Muscle layer of duodenum (tissue), 2 donors: ENCODE results near the gene AP5Z1.

ENCODE experiments used
- H3K27ac ChIP-seq: one replicate; pipeline ENCODE4 v1.7.0; 2013; ENCODE audit warnings: mild to moderate bottlenecking, low read length
- H3K27me3 ChIP-seq: one replicate; pipeline ENCODE4 v1.7.0; 2013; ENCODE audit warnings: low read depth, mild to moderate bottlenecking, control low read depth, low read length
- H3K36me3 ChIP-seq, 2 donors: one replicate each; pipeline ENCODE4 v1.7.0; 2013; ENCODE audit warnings: low read length in 2 of 2, control low read depth in 1 of 2, mild to moderate bottlenecking in 1 of 2; ENCODE audit not compliant: insufficient read depth in 2 of 2, control insufficient read depth in 1 of 2
- H3K4me1 ChIP-seq, 2 donors: one replicate each; pipeline ENCODE4 v1.7.0; 2013; ENCODE audit warnings: low read length in 2 of 2, mild to moderate bottlenecking in 2 of 2, control low read depth in 1 of 2, moderate library complexity in 1 of 2; ENCODE audit not compliant: insufficient read depth in 2 of 2, control insufficient read depth in 1 of 2
- H3K4me3 ChIP-seq, 2 donors: one replicate each; pipeline ENCODE4 v1.7.0; 2013; ENCODE audit warnings: low read length in 2 of 2, low read depth in 1 of 2, mild to moderate bottlenecking in 1 of 2
- H3K9me3 ChIP-seq, 2 donors: one replicate each; pipeline ENCODE4 v1.7.0; 2013; ENCODE audit warnings: low read length in 2 of 2, control low read depth in 1 of 2, mild to moderate bottlenecking in 1 of 2; ENCODE audit not compliant: control insufficient read depth in 1 of 2
- donor health status: healthy.

AP5Z1 gene

GRCh38 chr7:4760952-4761351 is 14.5 kb upstream of the AP5Z1 start:
- H3K27ac ChIP-seq: no peak overlapping the region
- no peak overlapping the region for H3K4me3 ChIP-seq
- H3K9me3 ChIP-seq: no peaks in the 10 kb centered on the region
- no peaks in the 10 kb centered on the region for H3K27me3 ChIP-seq
- H3K4me1 ChIP-seq: no peaks in the 10 kb centered on the region
- H3K36me3 ChIP-seq: peaks cover 46 to 85% of the 10 kb centered on the region in 2 donors

GRCh38 chr7:4762121-4763055 is 13.0 kb upstream of the AP5Z1 start:
- no peak overlapping the region for H3K27ac ChIP-seq
- H3K4me3 ChIP-seq: no peak overlapping the region
- no peaks in the 10 kb centered on the region for H3K27me3 ChIP-seq
- peaks cover 0 to 4% of the 10 kb centered on the region in 2 donors for H3K4me1 ChIP-seq
- peaks cover 41 to 72% of the 10 kb centered on the region in 2 donors for H3K36me3 ChIP-seq
- no peaks in the 10 kb centered on the region for H3K9me3 ChIP-seq

- Histone ChIP-seq H3K27me3 (no peaks in the 10 kb centered on the region), H3K36me3 (peaks cover 35 to 65% of the 10 kb centered on the region in 2 donors)
These were observed 12.2 kb upstream of the AP5Z1 start for GRCh38 chr7:4763091-4763793.

DNA sequence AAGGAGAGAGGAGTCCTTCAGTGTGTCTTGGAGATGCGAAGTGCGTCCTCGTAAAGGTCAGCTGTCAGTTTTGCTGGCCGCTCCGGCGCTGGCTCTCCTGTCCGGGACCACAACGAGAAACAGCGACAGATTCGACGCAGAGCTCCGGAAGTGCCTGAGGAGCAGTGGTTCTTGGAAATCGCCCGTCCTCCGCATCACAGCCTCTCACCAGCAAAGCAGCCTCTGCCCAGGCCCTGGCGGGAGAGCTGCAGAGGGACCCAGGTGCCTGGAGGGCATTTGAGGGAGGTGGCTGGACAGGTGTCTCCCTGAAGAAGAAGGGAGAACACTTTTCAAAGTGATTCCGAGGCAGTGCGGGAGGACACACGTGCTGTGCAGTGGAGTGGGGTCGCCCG is 11.6 kb upstream of the AP5Z1 start:
- peaks cover 35 to 60% of the 10 kb centered on the region in 2 donors for H3K36me3 ChIP-seq
- no peak overlapping the region for H3K4me3 ChIP-seq
- peaks cover 0 to 8% of the 10 kb centered on the region in 2 donors for H3K4me1 ChIP-seq
- no peak overlapping the region for H3K27ac ChIP-seq
- no peaks in the 10 kb centered on the region for H3K27me3 ChIP-seq
- H3K9me3 ChIP-seq: no peaks in the 10 kb centered on the region

More at GRCh38 chr7:4763091-4763793, 12.2 kb upstream of the AP5Z1 start:
- Histone ChIP-seq H3K9me3 (no peaks in the 10 kb centered on the region), H3K4me3 (no peak overlapping the region), H3K27ac (no peak overlapping the region), H3K4me1 (peaks cover 0 to 4% of the 10 kb centered on the region in 2 donors)

- Histone ChIP-seq H3K4me1 (peaks cover 0 to 8% of the 10 kb centered on the region in 2 donors), H3K27me3 (no peaks in the 10 kb centered on the region), H3K27ac (no peak overlapping the region), H3K36me3 (peaks cover 35 to 53% of the 10 kb centered on the region in 2 donors), H3K4me3 (no peak overlapping the region), H3K9me3 (no peaks in the 10 kb centered on the region)
These were observed 10.9 kb upstream of the AP5Z1 start for GRCh38 chr7:4764402-4765007.

GRCh38 chr7:4765776-4766490 is 9.5 kb upstream of the AP5Z1 start:
- peaks cover 28 to 39% of the 10 kb centered on the region in 2 donors for H3K36me3 ChIP-seq
- H3K4me3 ChIP-seq: peak overlapping the region in 1 of 2 donors; percentile 44
- H3K27me3 ChIP-seq: no peaks in the 10 kb centered on the region
- H3K27ac ChIP-seq: peak overlapping the region; percentile 71
- H3K9me3 ChIP-seq: no peaks in the 10 kb centered on the region
- H3K4me1 ChIP-seq: peaks cover 0 to 13% of the 10 kb centered on the region in 2 donors

GRCh38 chr7:4766666-4767519 is 8.5 kb upstream of the AP5Z1 start:
- H3K36me3 ChIP-seq: peaks cover 20 to 29% of the 10 kb centered on the region in 2 donors
- H3K4me1 ChIP-seq: peaks cover 0 to 14% of the 10 kb centered on the region in 2 donors
- no peaks in the 10 kb centered on the region for H3K27me3 ChIP-seq
- peak overlapping the region; percentile 13 to 44 for H3K4me3 ChIP-seq
- no peaks in the 10 kb centered on the region for H3K9me3 ChIP-seq
- H3K27ac ChIP-seq: peak overlapping the region; percentile 71

DNA sequence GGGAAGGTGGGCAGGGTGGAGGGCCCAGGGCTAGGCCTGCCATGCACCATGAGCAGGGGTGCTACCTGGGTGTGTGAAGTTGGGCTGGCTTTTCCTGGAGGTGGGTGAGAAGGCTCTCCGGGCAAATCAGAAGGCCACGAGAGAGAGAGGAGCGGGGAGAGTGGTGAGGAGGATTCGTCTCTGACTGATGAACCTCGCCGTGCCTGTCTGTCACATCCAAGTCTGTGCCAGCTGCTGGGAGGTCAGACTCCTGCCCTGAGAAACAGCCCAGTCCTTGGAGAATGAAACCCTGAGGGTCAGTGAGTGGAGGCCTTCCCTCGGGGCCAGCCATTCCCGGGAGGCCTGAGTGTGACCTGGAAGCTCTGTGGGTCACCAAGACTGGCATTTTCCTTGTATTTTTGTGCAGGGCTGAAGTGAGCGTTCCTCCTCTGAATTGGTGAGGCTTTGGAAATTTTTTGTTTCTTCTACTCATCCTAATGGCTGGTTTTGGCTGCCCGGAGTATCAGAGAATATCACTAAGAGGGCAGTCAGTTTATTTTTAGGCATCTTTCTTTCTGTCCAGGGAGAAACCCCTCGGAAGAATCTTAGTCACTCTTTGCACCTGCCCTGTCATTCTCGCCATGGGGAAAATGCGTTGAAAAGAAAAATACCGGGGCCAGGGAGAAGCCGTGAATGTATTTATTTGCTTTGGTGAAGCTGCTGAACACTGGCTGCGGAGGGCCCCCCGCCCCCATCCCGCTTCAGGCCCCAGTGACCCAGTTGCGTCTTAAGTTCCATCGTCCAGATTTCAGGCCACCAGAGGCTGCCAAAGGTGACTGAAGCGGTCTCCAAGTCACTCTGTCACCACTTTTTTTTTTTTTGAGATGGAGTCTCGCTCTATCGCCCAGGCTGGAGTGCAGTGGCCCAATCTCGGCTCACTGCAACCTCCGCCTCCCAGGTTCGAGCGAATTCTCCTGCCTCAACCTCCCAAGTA is 6.5 kb upstream of the AP5Z1 start:
- Histone ChIP-seq H3K36me3 (peaks cover 6 to 9% of the 10 kb centered on the region in 2 donors), H3K27ac (no peak overlapping the region), H3K9me3 (no peaks in the 10 kb centered on the region), H3K27me3 (no peaks in the 10 kb centered on the region), H3K4me1 (peaks cover 0 to 19% of the 10 kb centered on the region in 2 donors), H3K4me3 (peak overlapping the region in 1 of 2 donors; percentile 44)

GRCh38 chr7:4769761-4770160 is 5.7 kb upstream of the AP5Z1 start:
- no peak overlapping the region for H3K27ac ChIP-seq
- H3K4me1 ChIP-seq: peaks cover 5 to 28% of the 10 kb centered on the region in 2 donors
- no peaks in the 10 kb centered on the region for H3K9me3 ChIP-seq
- H3K27me3 ChIP-seq: no peaks in the 10 kb centered on the region
- peaks cover 0 to under 1% of the 10 kb centered on the region in 2 donors for H3K36me3 ChIP-seq
- peak overlapping the region in 1 of 2 donors; percentile 44 for H3K4me3 ChIP-seq
